ENCODE measurements around the gene PRKRIP1. TPM values are rescaled to one million over a fixed set of nuclear protein-coding genes. Genes with fewer than 3 reads are reported as not detected.
"Not testable (repeated sequence)": the region's sequence is repeated elsewhere in the genome, so short reads cannot be mapped to it uniquely, and the experiment has no call there.

The PRKRIP1 gene, protein sequence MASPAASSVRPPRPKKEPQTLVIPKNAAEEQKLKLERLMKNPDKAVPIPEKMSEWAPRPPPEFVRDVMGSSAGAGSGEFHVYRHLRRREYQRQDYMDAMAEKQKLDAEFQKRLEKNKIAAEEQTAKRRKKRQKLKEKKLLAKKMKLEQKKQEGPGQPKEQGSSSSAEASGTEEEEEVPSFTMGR
- polyA plus RNA-seq (ENCODE audit: insufficient read length), result 42.4 TPM
- long read RNA-seq, donor 1, transcript PRKRIP1-201 (6 exons, 2,159 nt), result major isoform, 6 of 324 reads
- long read RNA-seq, donor 1, partial matches to known transcripts, result 300 of 324 reads
- long read RNA-seq, donor 1, other reads (novel, unspliced or antisense), result 17 of 324 reads
- long read RNA-seq, donor 2, transcript PRKRIP1-201 (6 exons, 2,159 nt), result major isoform, 6 of 301 reads
- long read RNA-seq, donor 2, partial matches to known transcripts, result 117 of 301 reads
- long read RNA-seq, donor 2, other reads (novel, unspliced or antisense), result 177 of 301 reads
- long read RNA-seq, donor 3, partial matches to known transcripts, result 161 of 174 reads
- long read RNA-seq, donor 3, other reads (novel, unspliced or antisense), result 5 of 174 reads
- long read RNA-seq, donor 4, partial matches to known transcripts, result 55 of 100 reads
- long read RNA-seq, donor 4, other reads (novel, unspliced or antisense), result 43 of 100 reads
- long read RNA-seq, donor 5, transcript PRKRIP1-201 (6 exons, 2,159 nt), result major isoform, 15 of 461 reads
- long read RNA-seq, donor 5, partial matches to known transcripts, result 419 of 461 reads
- long read RNA-seq, donor 5, other reads (novel, unspliced or antisense), result 21 of 461 reads
- long read RNA-seq, donor 6, partial matches to known transcripts, result 255 of 264 reads
- long read RNA-seq, donor 6, other reads (novel, unspliced or antisense), result 6 of 264 reads
- long read RNA-seq, donor 7, transcript PRKRIP1-201 (6 exons, 2,159 nt), result major isoform, 8 of 504 reads
- long read RNA-seq, donor 7, partial matches to known transcripts, result 479 of 504 reads
- long read RNA-seq, donor 7, other reads (novel, unspliced or antisense), result 16 of 504 reads
- long read RNA-seq, donor 8, partial matches to known transcripts, result 0 of 4 reads
- long read RNA-seq, donor 8, other reads (novel, unspliced or antisense), result 0 of 4 reads

- peak; percentile 88 for DNase-seq
These were observed at the start of gene PRKRIP1 for GRCh38 chr7:102395873-102396709. Gene PRKRIP1 (plus strand): TSS chr7:102396363. CDS start chr7:102396412, 49 bp downstream.

GRCh38 chr7:102346983-102347382 lies 49.2 kb upstream of the PRKRIP1 start:
- DNase-seq, result not testable (repeated sequence)

- DNase-seq, result not testable (repeated sequence)
These were observed 39.8 kb upstream of the PRKRIP1 start, which contains the start of gene SPDYE6 for GRCh38 chr7:102356344-102356743. Gene SPDYE6 (minus strand): TSS chr7:102356444. CDS start chr7:102356023, 421 bp downstream.

- DNase-seq, result peak; percentile 96
These were observed 32.4 kb upstream of the PRKRIP1 start for GRCh38 chr7:102363549-102364393.

- not testable (repeated sequence) for DNase-seq
These were observed 31.7 kb upstream of the PRKRIP1 start for GRCh38 chr7:102364394-102364886.

- not testable (repeated sequence) for DNase-seq
These were observed 30.8 kb upstream of the PRKRIP1 start for GRCh38 chr7:102365390-102365789.

DNA sequence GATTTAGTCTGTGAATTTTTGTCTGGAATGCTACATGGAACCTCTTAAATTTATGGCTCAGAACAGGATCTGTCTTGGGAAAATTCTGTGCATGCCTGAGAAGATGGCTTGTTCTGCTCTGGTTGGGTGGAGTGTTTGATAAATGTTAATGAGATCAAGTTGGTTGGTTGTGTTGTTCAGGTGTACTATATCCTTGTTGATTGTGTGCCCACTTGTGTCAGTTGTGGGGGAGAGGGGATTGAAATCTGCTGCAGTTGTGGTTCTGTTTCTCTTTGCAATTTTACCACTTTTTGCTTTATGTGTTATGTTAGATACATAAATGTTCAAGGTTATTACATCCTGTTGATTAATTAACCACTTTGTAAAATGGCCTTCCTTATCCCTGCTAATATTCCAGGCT lies 26.1 kb upstream of the PRKRIP1 start:
- not testable (repeated sequence) for DNase-seq

- not testable (repeated sequence) for DNase-seq
These were observed 23.4 kb upstream of the PRKRIP1 start for GRCh38 chr7:102372796-102373195.

DNA sequence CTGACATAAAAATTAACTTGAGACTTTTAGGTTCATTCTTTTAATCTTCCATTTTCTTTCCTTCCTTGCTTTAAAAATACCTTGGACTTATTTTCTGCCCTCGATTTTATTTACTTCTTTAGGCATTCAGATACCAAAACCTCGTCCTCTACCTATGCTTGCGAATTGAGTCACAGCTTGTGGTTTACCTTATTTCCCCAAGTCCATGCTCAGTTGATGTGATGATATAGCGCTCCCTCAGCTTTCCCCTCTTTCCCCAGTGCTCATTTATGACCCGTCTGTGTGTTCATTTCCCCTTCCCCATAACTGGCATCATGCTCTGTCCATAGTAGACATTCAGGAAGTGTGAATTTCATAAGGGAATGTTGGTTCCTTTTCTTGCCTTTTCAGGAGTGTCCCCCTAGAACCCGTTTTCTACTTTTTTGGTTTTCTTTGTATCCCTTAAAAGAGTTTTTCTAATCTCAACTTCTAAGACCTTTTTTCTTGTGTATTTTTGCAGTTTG lies 19.1 kb upstream of the PRKRIP1 start:
- DNase-seq, result no peak

DNA sequence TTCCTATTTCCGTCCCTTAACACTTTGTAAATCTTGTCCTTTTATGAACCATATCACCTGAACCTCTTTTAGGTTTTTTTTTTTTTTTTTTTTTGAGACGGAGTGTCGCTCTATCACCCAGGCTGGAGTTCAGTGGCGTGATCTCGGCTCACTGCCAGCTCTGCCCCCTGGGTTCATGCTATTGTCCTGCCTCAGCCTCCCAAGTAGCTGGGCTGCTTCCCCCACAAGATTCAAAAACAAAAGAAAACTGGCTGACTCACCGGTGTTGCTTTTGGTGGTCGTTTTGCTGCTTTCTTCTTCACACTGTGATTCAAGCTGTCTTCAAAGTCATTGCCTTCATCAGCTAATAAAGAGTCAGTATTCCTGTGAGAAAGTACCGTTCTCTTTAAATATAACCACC lies 15.3 kb upstream of the PRKRIP1 start:
- DNase-seq, result not testable (repeated sequence)

- DNase-seq, result not testable (repeated sequence)
These were observed 14.3 kb upstream of the PRKRIP1 start for GRCh38 chr7:102381696-102382425.

DNA sequence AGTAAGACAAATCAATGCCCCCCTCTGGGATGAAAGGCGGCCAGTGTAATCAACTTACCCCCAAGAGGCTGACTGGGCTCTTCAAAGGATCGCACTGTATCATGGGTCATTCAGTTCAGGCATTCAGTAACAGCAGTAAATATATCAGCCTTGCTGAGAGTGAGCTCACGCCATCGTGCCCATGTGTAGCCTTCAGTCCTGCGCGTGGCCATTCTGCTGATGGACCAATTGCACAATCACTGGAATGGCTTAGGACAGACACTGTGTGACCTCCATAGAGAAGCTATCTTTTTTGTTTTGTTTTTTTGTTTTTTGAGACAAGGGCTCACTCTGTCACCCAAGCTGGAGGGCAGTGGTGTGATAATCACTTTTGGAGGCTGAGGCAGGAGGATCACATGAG lies 9.1 kb upstream of the PRKRIP1 start:
- no peak for DNase-seq

DNA sequence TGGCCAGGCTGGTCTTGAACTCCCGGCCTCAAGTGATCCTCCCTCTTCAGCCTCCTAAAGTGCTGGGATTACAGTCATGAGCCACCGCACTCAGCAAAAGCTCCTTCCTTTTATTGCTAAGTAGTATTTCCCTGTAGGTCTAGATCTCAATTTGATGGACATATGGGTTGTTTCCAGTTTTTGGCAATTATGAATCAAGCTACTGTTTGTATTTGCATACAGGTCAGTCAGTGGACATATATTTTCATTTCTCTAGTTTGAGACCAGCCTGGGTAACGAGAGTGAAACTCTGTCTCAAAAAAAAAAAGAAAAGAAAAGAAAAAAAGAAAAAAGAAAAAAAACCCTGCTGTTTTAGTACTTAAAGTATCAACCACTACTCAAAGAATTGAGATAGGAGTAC lies 6.4 kb upstream of the PRKRIP1 start:
- no peak for DNase-seq

DNA sequence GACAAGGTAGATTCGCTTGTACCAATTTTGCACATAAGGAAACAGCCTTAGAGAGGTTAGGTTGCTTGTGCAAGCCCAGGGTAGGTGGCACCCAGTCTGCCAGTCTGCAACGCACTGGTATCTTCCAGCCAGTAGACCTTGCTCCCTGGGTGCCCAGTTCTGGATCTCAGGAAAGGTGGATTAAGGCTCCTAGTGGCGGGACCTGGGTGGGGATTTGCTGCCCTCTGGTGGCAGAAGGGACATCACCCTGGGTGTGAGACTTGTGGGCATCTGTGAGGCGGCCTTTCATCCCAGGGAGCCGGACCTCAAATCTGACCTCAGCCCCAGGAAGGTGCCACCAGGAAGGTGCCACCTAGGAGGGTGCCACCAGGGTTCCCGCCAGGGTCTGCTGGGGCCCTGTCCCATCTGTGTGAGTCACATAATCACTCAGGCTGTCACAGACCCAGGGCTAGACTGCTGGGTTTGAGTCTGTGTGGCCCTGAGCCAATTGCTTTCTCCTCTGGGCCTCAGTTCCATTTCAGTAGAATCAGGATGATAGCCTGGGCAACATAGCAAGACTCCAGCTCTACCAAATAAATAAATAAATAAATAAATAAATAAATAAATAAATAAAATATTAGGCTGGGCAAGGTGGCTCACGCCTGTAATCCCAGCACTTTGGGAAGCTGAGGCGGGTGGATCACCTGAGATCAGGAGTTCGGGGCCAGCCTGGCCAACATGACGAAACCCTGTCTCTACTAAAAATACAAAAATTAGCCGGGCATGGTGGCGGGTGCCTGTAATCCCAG lies 5.3 kb upstream of the PRKRIP1 start:
- DNase-seq, result peak; percentile 78

GRCh38 chr7:102392330-102392729 lies 3.8 kb upstream of the PRKRIP1 start:
- no peak for DNase-seq

DNA sequence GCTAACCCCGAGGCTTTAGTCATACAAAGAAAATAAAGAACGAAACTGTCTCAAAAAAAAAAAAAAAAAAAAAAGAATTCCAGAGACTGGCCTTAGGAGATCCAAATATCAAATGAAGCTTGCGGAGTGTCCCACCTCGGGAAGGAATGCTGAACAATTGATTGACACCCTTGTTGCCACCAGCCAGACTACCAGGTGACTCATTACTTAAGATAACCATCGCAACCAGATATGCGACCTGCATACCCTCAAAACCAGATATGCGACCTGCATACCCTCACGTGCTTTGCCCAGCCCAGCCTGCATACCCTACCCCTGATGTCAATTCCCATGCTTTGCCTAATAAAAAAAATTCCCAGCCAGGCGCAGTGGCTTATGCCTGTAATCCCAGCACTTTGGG lies 2.7 kb upstream of the PRKRIP1 start:
- DNase-seq, result no peak

DNA sequence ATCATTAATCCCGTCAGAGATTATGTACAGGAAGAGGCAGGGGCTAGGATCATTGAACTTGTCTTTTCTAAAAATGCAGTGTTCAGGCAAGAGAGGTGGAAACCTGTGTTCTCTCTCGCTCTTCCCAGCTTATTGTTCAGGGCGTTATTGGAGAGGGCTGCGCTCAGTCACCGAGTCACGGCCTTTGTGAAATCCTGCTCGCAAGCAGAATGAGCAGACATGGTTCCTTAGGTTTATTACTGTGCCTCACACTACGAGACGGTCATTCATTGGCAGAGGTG lies 631 bp upstream of the PRKRIP1 start:
- no peak for DNase-seq

DNA sequence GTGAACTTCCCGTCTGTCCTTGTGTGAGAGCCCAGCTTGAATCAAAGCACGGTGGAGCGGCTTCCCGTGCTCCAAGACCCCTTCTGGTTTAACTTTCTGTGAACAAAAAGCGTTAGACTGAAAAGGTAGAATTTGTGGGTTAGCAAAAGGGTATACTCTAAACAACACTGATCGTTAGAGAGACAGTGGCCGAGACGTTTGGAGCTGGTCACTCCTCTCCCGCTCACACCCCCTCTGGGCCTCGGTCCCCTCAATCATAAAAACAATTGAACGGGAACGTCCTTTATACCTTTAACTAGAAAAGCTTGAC lies 502 bp downstream of the PRKRIP1 start:
- DNase-seq, result no peak

GRCh38 chr7:102398543-102398942 lies 2.4 kb downstream of the PRKRIP1 start:
- no peak for DNase-seq

All from left kidney (tissue), 8 donors.